Measurements from ENCODE around the gene FNDC5.

DNA sequence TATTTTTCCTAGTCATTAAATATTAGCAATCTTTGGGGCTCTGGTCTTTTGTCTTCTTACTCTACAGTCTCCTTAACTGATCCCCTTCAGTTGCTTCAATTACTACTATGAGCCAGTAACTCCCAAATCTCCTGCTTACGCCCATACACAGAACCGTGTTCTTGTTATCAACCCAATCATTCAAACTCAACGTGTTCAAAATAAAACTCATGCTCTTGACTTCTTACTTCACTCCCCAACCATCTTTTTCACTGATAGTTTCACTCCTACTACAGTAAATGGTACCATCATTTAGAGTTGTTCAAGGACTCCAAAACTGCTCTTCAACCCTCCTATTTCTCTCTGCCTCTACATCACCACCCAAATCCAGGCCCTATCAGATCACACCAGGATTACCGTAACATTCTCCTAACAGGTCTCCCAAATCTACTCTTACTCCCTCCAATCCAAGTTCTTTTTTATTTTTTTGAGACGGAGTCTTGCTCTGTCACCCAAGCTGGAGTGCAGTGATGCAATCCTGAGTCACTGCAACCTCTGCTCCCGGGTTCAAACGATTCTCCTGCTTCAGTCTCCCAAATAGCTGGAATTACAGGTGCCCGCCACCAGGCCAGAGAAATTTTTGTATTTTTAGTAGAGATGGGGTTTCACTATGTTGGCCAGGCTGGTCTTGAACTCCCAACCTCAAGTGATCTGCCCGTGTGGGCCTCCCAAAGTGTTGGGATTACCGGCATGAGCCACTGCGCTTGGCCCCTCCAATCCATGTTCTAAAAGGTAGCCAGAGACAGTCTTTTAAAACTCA, 56.6 kb downstream of the FNDC5 start:
- TF ChIP-seq NFE2L2 (conservative IDR thresholded peaks at IDR 0.05; ENCODE audit: low read length) (no peak), MAX (IDR thresholded peaks at IDR 0.05) (no peak), POLR2A (IDR thresholded peaks at IDR 0.05; ENCODE audit: low read length) (no peak), CHD2 (IDR thresholded peaks at IDR 0.05; ENCODE audit: low read length, partially characterized antibody) (no peak), EHF (CRISPR knock-in tag; IDR thresholded peaks at IDR 0.05) (no peak)
